H1 (cell line): ENCODE results near the gene ACAD10.

ENCODE experiments used
- CEBPB ChIP-seq: IDR thresholded peaks from 2 replicates; pipeline ENCODE4 v1.6.1; 2012; ENCODE audit warnings: low read depth, low read length
- CTCF ChIP-seq, 3 experiments: IDR thresholded peaks; 1 replicate in 2 of 3; 2 replicates in 1 of 3; pipeline versions ENCODE4 v1.5.1 to v1.6.1; 2011; ENCODE audit warnings: low read length in 3 of 3, mild to moderate bottlenecking in 3 of 3, inconsistent platforms in 2 of 3, low read depth in 1 of 3, moderate library complexity in 1 of 3; ENCODE audit not compliant: insufficient read depth in 1 of 3; ENCODE audit errors: control extremely low read depth in 1 of 3
- E2F6 ChIP-seq: IDR thresholded peaks from 2 replicates; pipeline ENCODE4 v1.6.1; 2012; ENCODE audit warnings: inconsistent platforms
- GABPA ChIP-seq: IDR thresholded peaks from 2 replicates; pipeline ENCODE4 v1.6.1; 2011; ENCODE audit warnings: mild to moderate bottlenecking, low read length, moderate library complexity, borderline replicate concordance; ENCODE audit not compliant: insufficient read depth
- POLR2A ChIP-seq, 2 experiments: IDR thresholded peaks; 1 replicate in 1 of 2; 2 replicates in 1 of 2; pipeline ENCODE4 v1.6.1; 2011; ENCODE audit warnings: low read depth in 2 of 2, low read length in 2 of 2, mild to moderate bottlenecking in 2 of 2; ENCODE audit errors: control extremely low read depth in 1 of 2
- POLR2AphosphoS5 ChIP-seq: IDR thresholded peaks from 2 replicates; pipeline ENCODE4 v1.6.1; 2011; ENCODE audit warnings: low read depth, low read length
- YY1 ChIP-seq: IDR thresholded peaks from 2 replicates; pipeline ENCODE4 v1.6.1; 2011; ENCODE audit warnings: low read depth, mild to moderate bottlenecking, low read length
- TF ChIP-seq, protein P1 (sequence below): IDR thresholded peaks from 2 replicates; pipeline ENCODE4 v1.6.1; 2012; ENCODE audit warnings: low read length, inconsistent platforms

DNA sequence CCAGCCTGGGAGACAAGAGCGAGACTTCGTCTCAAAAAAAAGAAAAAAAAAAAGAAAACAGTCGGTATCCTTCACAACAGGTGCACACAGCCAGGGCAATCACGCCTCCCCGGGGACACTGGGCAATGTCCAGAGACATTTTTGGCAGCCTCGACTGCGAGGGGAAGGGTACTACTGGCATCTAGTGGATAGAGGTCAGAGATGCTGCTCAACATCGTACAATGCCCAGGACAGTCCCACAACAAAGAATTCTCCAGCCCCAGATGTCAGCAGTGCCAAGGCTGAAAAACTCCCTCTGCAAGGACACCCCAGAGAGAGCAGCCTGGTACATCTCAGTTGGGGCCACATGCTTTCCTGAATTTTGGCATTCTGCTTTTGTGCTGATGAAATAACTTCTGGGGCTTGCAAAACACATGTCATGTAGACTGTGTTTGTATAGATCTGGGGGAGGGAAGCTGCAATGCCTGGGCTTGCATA is 102.4 kb downstream of the ACAD10 start:
- TF ChIP-seq, protein P1, sequence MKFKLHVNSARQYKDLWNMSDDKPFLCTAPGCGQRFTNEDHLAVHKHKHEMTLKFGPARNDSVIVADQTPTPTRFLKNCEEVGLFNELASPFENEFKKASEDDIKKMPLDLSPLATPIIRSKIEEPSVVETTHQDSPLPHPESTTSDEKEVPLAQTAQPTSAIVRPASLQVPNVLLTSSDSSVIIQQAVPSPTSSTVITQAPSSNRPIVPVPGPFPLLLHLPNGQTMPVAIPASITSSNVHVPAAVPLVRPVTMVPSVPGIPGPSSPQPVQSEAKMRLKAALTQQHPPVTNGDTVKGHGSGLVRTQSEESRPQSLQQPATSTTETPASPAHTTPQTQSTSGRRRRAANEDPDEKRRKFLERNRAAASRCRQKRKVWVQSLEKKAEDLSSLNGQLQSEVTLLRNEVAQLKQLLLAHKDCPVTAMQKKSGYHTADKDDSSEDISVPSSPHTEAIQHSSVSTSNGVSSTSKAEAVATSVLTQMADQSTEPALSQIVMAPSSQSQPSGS: no peak
- TF ChIP-seq YY1 (no peak), GABPA (no peak), POLR2A (IDR thresholded peaks at IDR 0.05; ENCODE audit: control extremely low read depth in 1 of 2, low read depth in 2 of 2, low read length in 2 of 2) (no peak), POLR2AphosphoS5 (no peak), E2F6 (no peak), CTCF (IDR thresholded peaks at IDR 0.05; ENCODE audit: control extremely low read depth in 1 of 3, insufficient read depth in 1 of 3, low read depth in 1 of 3, low read length in 3 of 3) (peak in 2 of 3 experiments; percentile 35 to 54; a peak in 3 of 4 replicates), CEBPB (no peak)
